Measurements from ENCODE around the gene RNFT2.
"Not testable (repeated sequence)": the region's sequence is repeated elsewhere in the genome, so short reads cannot be mapped to it uniquely, and the experiment has no call there.

Gene RNFT2

DNA sequence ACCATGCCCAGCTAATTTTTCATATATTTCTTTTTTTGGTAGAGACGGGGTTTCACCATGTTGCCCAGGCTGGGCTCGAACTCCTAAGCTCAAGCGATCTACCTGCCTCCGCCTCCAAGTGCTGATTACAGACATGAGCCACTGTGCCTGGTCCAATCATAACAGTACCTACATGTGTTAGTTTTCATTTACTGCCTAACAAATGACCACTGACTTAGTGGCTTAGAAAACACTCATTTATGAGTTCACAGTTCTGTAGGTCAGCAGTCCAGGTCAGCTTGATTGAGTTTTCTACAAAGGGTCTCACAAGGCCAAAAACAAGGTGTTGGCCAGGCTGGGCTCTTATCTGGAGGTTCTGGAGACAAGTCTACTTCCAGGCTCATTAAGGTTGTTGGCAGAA is 60.6 kb downstream of the RNFT2 start:
- DNase-seq = no peak

- no peak for DNase-seq
Observed at GRCh38 chr12:116799955-116800354, 61.8 kb downstream of the RNFT2 start.

- no peak for DNase-seq
Observed at GRCh38 chr12:116800918-116801317, 62.8 kb downstream of the RNFT2 start.

DNA sequence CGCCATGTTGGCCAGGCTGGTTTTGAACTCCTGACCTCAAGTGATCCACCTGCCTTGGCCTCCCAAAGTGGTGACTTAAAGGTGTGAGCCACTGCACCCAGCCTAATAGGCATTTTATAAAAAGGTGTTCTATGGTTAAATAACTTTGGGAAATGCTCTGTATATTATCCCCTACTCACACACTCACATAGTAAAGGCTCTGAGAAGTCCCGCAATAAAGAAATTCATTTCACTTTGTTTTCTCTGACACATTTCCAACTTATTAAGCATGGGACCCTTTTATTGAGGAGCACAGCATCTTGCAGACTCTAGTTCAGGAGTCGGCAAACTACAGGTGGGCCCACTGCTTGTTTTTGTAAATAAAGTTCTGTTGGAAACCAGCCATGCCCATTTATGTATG is 63.9 kb downstream of the RNFT2 start:
- no peak for DNase-seq

GRCh38 chr12:116803013-116803736 is 65.1 kb downstream of the RNFT2 start:
- no peak for DNase-seq

DNA sequence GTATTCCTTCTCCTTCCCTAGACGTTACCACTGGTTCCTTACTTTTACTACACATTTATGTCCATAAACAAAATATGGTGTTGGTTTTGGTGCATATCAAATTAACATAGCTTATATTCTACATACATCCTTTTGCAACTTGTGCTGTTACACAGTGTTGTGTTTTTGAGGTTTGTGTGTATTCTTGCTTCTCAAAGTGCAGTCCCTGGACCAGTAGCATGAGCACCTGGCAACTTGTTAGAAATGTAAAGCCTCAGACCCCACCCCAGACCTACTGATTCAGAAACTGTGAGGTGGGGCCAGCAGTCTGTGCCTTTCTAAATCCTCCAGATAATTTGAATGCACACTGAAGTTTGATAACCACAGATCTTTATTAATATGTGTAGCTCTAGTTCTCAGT is 65.9 kb downstream of the RNFT2 start:
- DNase-seq = no peak

DNA sequence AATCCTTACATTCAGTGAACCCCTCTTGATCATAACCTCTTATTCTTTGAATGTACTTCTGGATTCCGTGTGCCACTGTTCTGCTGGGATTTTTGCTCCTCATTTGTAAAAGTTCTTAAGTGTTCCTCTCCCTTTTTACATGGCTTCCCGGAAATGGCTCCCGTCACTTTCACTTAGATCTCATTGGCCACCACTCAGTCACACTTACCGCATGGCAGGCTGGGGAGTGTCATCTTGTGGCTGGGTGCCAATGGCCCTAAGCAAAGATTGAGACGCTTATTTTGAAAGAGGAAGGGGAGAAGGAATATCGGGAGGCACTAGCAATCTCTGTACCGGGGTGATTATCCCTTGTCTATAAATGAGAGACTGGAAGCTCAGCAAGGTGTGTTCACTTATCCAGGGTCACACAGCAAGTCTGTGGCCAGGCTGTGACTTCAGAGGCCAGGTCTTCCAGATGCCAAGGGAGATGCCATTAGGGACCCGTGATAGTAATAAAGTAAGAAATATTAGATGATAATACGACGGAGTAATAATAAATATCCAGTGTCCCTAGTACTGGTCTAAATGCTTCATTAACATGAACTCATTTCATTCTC is 68.8 kb downstream of the RNFT2 start:
- DNase-seq = no peak

- DNase-seq = no peak
Observed at GRCh38 chr12:116807546-116807945, 69.4 kb downstream of the RNFT2 start.

- DNase-seq = no peak
Observed at GRCh38 chr12:116808113-116809105, 70.3 kb downstream of the RNFT2 start.

DNA sequence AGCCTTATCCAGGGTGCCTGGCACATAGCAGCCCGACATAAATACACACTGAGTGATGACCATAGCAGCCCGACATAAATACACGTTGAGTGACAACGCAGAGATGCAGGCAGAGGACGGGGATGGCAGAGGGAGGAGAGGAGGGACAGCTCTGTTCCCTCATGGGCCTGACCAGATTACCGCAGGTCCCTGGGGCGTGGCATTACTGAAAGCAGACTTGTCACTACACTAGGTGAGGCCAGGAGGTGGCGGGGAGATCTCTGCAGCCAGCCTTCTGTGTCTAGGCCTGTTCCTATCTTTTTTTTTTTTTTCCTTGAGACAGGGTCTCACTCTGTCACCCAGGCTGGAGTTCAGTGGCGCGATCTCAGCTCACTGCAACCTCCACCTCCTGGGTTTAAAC is 74.1 kb downstream of the RNFT2 start:
- no peak for DNase-seq

- DNase-seq = no peak
Observed at GRCh38 chr12:116813271-116814041, 75.3 kb downstream of the RNFT2 start.

GRCh38 chr12:116814766-116815165 is 76.7 kb downstream of the RNFT2 start:
- DNase-seq = not testable (repeated sequence)

DNA sequence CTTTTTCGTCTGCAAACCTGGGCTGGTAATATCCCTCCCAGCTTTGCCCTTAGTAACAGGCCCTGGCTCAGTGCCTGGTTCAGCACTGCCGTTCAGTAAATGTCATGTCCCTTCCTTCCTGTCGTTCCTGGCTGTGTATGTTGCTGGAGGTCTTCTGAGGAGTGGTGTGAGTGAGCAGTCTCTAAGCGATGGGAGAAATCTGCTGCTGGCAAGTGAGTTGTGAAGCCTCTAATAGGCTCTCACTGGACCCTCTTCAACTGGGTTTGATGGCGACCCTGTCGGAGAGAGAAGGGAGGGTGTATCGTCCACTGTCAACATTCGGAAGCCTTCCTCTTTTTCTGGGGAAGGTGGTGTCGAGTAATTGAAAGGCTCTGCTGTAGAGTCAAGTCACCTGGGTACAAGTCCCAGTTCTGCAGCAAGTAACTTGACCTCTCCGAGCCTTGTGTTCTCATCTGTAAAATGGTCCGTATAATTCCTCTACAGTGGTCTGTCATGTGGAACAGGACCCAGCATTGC is 80.3 kb downstream of the RNFT2 start:
- no peak for DNase-seq

DNA sequence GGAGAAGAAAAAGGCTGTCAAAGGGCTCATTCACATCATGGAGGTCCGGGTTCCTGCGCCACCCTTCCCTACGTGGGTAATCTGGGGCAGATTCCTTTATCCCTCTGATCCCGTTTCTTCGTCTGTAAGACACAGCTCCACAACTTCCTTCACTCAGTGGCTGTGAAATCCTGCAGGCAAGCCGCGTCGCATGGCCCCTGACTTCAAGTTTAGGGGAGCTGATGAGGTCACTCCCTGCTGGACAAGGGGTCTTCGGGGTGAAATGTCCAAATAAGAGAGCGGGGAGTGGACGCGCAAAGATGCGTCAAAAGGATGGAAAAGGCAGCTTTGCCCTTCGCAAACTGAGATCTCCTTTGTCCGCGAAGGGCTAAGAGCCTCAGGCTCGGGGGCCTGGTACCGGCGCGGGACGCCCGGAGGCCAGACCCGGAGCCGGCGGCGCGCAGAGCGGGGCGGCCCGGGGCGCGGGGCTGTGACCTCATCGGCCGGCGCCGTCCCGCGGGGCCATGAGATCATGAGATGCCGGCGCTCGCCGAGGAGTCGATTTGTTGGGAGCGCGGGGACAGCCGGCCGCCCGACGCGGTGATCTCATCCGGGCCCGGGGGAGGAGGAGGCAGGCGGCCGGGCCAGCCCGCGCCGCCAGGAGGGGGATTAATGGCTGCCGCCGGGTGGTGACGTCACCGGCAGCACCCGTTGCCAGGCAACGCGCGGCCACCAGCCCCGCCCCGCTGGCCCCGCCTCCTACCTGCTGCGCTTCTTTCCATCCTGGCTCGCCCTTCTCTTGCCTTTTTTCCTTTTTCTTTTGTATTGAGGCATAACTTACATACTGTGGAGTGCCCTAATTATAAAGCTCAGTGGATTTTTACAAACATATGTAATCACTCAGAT is 81.1 kb downstream of the RNFT2 start:
- peak; percentile 91 for DNase-seq

GRCh38 chr12:116820064-116820656 is 82.0 kb downstream of the RNFT2 start:
- no peak for DNase-seq

DNA sequence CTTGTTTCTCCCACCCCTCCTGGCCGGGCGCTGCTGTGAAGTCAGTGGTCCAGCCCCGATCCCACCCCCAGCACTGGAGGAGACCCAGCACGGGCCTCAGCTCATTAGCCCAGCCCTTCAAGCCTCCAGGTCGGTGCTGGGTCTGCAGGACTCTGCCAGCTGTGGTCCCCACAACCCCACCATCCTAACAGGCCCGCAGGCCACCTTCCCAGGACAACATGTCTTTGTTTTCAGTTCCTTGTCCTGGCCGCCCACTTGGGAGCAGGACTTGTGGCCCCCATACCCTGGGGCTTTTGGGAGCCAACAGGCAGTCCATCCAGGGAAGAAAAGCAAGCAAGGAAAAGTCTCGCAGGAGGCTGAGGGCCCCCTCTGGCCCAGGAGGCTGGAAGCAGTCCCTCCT is 83.2 kb downstream of the RNFT2 start:
- no peak for DNase-seq

- no peak for DNase-seq
Observed at GRCh38 chr12:116827432-116827831, 89.3 kb downstream of the RNFT2 start.

GRCh38 chr12:116832353-116832752 is 94.2 kb downstream of the RNFT2 start:
- DNase-seq = no peak

GRCh38 chr12:116833474-116833873 is 95.4 kb downstream of the RNFT2 start:
- no peak for DNase-seq

DNA sequence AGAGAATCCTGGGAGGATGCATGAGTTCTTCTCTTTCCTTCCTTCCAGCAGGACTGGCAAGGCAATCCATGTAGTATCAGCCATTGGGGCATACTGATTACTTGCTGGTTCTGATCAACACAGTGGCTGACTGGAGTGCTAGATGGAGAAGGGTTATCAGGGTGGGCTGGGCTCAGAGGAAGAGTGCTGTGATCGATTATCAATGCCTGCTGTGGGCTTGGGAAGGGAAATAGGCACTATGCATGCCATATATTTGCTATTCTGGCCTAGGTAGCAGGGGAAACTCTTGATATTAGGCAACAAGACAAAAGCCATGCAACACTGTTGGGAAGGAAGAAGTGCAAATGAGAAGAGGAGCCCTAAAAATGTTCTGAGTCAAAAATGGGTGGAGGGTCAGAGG is 97.4 kb downstream of the RNFT2 start:
- DNase-seq = no peak

GRCh38 chr12:116837097-116837496 is 99.0 kb downstream of the RNFT2 start:
- DNase-seq = no peak
